Activated T-helper 2 cell treated with anti-CD3 and anti-CD28 coated beads, Interferon-gamma antibody, Interleukin-2, Interleukin-4, amounts not matched to agents 10 μg/mL and 5 μg/mL and 100 μg/mL, durations not matched to agents 14 hours and 24 hours and 36 hours (primary cell): ENCODE data around the gene MKI67. TPM values are rescaled to one million over a fixed set of nuclear protein-coding genes. Genes with fewer than 3 reads are reported as not detected.
"Not testable (repeated sequence)": the region's sequence is repeated elsewhere in the genome, so short reads cannot be mapped to it uniquely, and the experiment has no call there.

Source experiments
- DNase-seq: peaks from one replicate; pipeline ENCODE4 v3.0.0; 2021; ENCODE audit warnings: low spot score
- H3K27ac Mint-ChIP-seq: one replicate; pipeline ENCODE4 v1.8.0; 2021; ENCODE audit warnings: mixed read lengths
- H3K27me3 Mint-ChIP-seq: one replicate; pipeline ENCODE4 v1.8.0; 2021; ENCODE audit warnings: low read depth, mixed read lengths
- H3K36me3 Mint-ChIP-seq: one replicate; pipeline ENCODE4 v1.8.0; 2021; ENCODE audit warnings: low read depth, mixed read lengths
- H3K4me1 Mint-ChIP-seq: one replicate; pipeline ENCODE4 v1.8.0; 2021; ENCODE audit warnings: low read depth, mixed read lengths
- H3K4me3 Mint-ChIP-seq: one replicate; pipeline ENCODE4 v1.8.0; 2021; ENCODE audit warnings: low read depth, mild to moderate bottlenecking, moderate library complexity, mixed read lengths
- H3K9me3 Mint-ChIP-seq: one replicate; pipeline ENCODE4 v1.8.0; 2021; ENCODE audit warnings: mixed read lengths
- intact Hi-C: fragments of 100-400 bp; cut with micrococcal nuclease; formaldehyde crosslinking; loops from one replicate; pipeline ENCODE4 v1.15.1; 2023
- total RNA-seq: library from RNA; stranded (reverse); gene quantifications from 2 replicates; pipeline ENCODE4 v1.2.3, GENCODE V29; 2022

Gene MKI67
- total RNA-seq, 1 donor from 2014 or later: 163 TPM

GRCh38 chr10:128138429-128138828 lies 12.2 kb upstream of the MKI67 start:
- H3K36me3 Mint-ChIP-seq, intact Hi-C loops, H3K4me1 Mint-ChIP-seq, H3K4me3 Mint-ChIP-seq, H3K27ac Mint-ChIP-seq, H3K9me3 Mint-ChIP-seq, DNase-seq: not testable (repeated sequence)
- peaks cover 23% of the 10 kb centered on the region for H3K27me3 Mint-ChIP-seq

GRCh38 chr10:128137877-128138276 lies 11.7 kb upstream of the MKI67 start:
- intact Hi-C loops: no loop called here
- no peak for DNase-seq
- Mint-ChIP-seq H3K27ac (no peak overlapping the region), H3K27me3 (peaks cover 25% of the 10 kb centered on the region), H3K36me3 (no peaks in the 10 kb centered on the region), H3K4me3 (no peak overlapping the region), H3K9me3 (no peaks in the 10 kb centered on the region), H3K4me1 (peaks cover 2% of the 10 kb centered on the region)

- peaks cover 5% of the 10 kb centered on the region for H3K36me3 Mint-ChIP-seq
Measured at GRCh38 chr10:128130051-128130450, 3.8 kb upstream of the MKI67 start.

GRCh38 chr10:128128582-128128981 lies 2.4 kb upstream of the MKI67 start:
- no peak for DNase-seq
- Mint-ChIP-seq H3K27ac (no peak overlapping the region), H3K27me3 (peaks cover 8% of the 10 kb centered on the region), H3K4me3 (no peak overlapping the region), H3K9me3 (no peaks in the 10 kb centered on the region), H3K4me1 (peaks cover 29% of the 10 kb centered on the region), H3K36me3 (peaks cover 19% of the 10 kb centered on the region)
- intact Hi-C loops: loop anchor here (5.0 kb wide), 2 partner anchors 81 to 136 kb away; no protein-coding TSS in a partner anchor

More at GRCh38 chr10:128130051-128130450, 3.8 kb upstream of the MKI67 start:
- no peak overlapping the region for H3K27ac Mint-ChIP-seq
- no peaks in the 10 kb centered on the region for H3K9me3 Mint-ChIP-seq
- peaks cover 16% of the 10 kb centered on the region for H3K27me3 Mint-ChIP-seq
- no peak overlapping the region for H3K4me3 Mint-ChIP-seq
- peaks cover 15% of the 10 kb centered on the region for H3K4me1 Mint-ChIP-seq
- intact Hi-C loops: no loop called here
- DNase-seq: no peak

GRCh38 chr10:128125416-128125943 lies 743 bp downstream of the MKI67 start:
- H3K36me3 Mint-ChIP-seq: peaks cover 46% of the 10 kb centered on the region
- intact Hi-C loops: loop anchor here (5.0 kb wide), 2 partner anchors 78 to 133 kb away; no protein-coding TSS in a partner anchor
- DNase-seq: no peak
- peak overlapping the region; percentile 91 for H3K27ac Mint-ChIP-seq
- no peaks in the 10 kb centered on the region for H3K9me3 Mint-ChIP-seq
- peaks cover 44% of the 10 kb centered on the region for H3K4me1 Mint-ChIP-seq
- peaks cover 4% of the 10 kb centered on the region for H3K27me3 Mint-ChIP-seq
- H3K4me3 Mint-ChIP-seq: peak overlapping the region; percentile 97

- Mint-ChIP-seq H3K36me3 (peaks cover 51% of the 10 kb centered on the region), H3K27me3 (peaks cover 4% of the 10 kb centered on the region), H3K9me3 (no peaks in the 10 kb centered on the region), H3K4me3 (peak overlapping the region; percentile 97), H3K27ac (peak overlapping the region; percentile 91), H3K4me1 (peaks cover 48% of the 10 kb centered on the region)
- DNase-seq: no peak
- intact Hi-C loops: loop anchor here (5.0 kb wide), 2 partner anchors 78 to 133 kb away; no protein-coding TSS in a partner anchor
Measured at GRCh38 chr10:128124813-128125403, 1.3 kb downstream of the MKI67 start.

- intact Hi-C loops: no loop called here
- Mint-ChIP-seq H3K36me3 (peaks cover 60% of the 10 kb centered on the region), H3K27ac (peak overlapping the region; percentile 40), H3K4me1 (peaks cover 49% of the 10 kb centered on the region), H3K9me3 (no peaks in the 10 kb centered on the region), H3K27me3 (peaks cover 2% of the 10 kb centered on the region), H3K4me3 (peak overlapping the region; percentile 97)
- DNase-seq: no peak
Measured at GRCh38 chr10:128123846-128124245, 2.4 kb downstream of the MKI67 start.

- intact Hi-C loops: no loop called here
- peaks cover 68% of the 10 kb centered on the region for H3K36me3 Mint-ChIP-seq
- no peaks in the 10 kb centered on the region for H3K9me3 Mint-ChIP-seq
- H3K4me1 Mint-ChIP-seq: peaks cover 52% of the 10 kb centered on the region
- H3K27ac Mint-ChIP-seq: peak overlapping the region; percentile 62
- H3K27me3 Mint-ChIP-seq: no peaks in the 10 kb centered on the region
- no peak for DNase-seq
- H3K4me3 Mint-ChIP-seq: peak overlapping the region; percentile 97
Measured at GRCh38 chr10:128122931-128123330, 3.3 kb downstream of the MKI67 start.

- Mint-ChIP-seq H3K27ac (peak overlapping the region; percentile 33), H3K9me3 (no peaks in the 10 kb centered on the region), H3K36me3 (peaks cover 76% of the 10 kb centered on the region), H3K4me3 (no peak overlapping the region), H3K4me1 (peaks cover 48% of the 10 kb centered on the region), H3K27me3 (no peaks in the 10 kb centered on the region)
- intact Hi-C loops: no loop called here
- no peak for DNase-seq
Measured at GRCh38 chr10:128121750-128122412, 4.3 kb downstream of the MKI67 start.

- intact Hi-C loops: no loop called here
Measured at GRCh38 chr10:128116851-128117615, 9.2 kb downstream of the MKI67 start.

GRCh38 chr10:128116187-128116586 lies 10.0 kb downstream of the MKI67 start:
- intact Hi-C loops: no loop called here
- Mint-ChIP-seq H3K4me1 (peaks cover 29% of the 10 kb centered on the region), H3K36me3 (peaks cover 89% of the 10 kb centered on the region), H3K4me3 (no peak overlapping the region), H3K27me3 (no peaks in the 10 kb centered on the region), H3K27ac (no peak overlapping the region), H3K9me3 (no peaks in the 10 kb centered on the region)
- no peak for DNase-seq

More at GRCh38 chr10:128116851-128117615, 9.2 kb downstream of the MKI67 start:
- Mint-ChIP-seq H3K36me3 (peaks cover 85% of the 10 kb centered on the region), H3K4me3 (no peak overlapping the region), H3K9me3 (no peaks in the 10 kb centered on the region), H3K4me1 (peaks cover 29% of the 10 kb centered on the region), H3K27me3 (no peaks in the 10 kb centered on the region), H3K27ac (no peak overlapping the region)
- DNase-seq: no peak

- Mint-ChIP-seq H3K27ac (peak overlapping the region; percentile 6), H3K4me1 (peaks cover 22% of the 10 kb centered on the region)
- intact Hi-C loops: no loop called here
Measured at GRCh38 chr10:128115356-128115755, 10.9 kb downstream of the MKI67 start.

More at GRCh38 chr10:128115356-128115755, 10.9 kb downstream of the MKI67 start:
- no peak overlapping the region for H3K4me3 Mint-ChIP-seq
- no peaks in the 10 kb centered on the region for H3K27me3 Mint-ChIP-seq
- H3K9me3 Mint-ChIP-seq: no peaks in the 10 kb centered on the region
- peaks cover 89% of the 10 kb centered on the region for H3K36me3 Mint-ChIP-seq
- no peak for DNase-seq
